IPS-15b (cell line): ENCODE results near the gene SCT.

Experiments used
- H3K27me3 ChIP-seq: one replicate; pipeline ENCODE4 v1.6.1; 2013; ENCODE audit warnings: low read length; ENCODE audit not compliant: control insufficient read depth, insufficient read depth
- H3K36me3 ChIP-seq: one replicate; pipeline ENCODE4 v1.6.1; 2013; ENCODE audit warnings: low read length; ENCODE audit not compliant: control insufficient read depth, insufficient read depth
- H3K4me1 ChIP-seq: one replicate; pipeline ENCODE4 v1.6.1; 2013; ENCODE audit warnings: mild to moderate bottlenecking, low read length; ENCODE audit not compliant: control insufficient read depth, insufficient read depth
- H3K4me3 ChIP-seq: one replicate; pipeline ENCODE4 v1.5.1; 2013; ENCODE audit warnings: low read depth, low read length
- H3K9ac ChIP-seq: one replicate; pipeline ENCODE4 v1.6.1; 2013; ENCODE audit warnings: low read depth, mild to moderate bottlenecking, low read length
- H3K9me3 ChIP-seq: one replicate; pipeline ENCODE4 v1.6.1; 2013; ENCODE audit warnings: mild to moderate bottlenecking, low read length; ENCODE audit not compliant: control insufficient read depth, insufficient read depth

SCT gene

DNA sequence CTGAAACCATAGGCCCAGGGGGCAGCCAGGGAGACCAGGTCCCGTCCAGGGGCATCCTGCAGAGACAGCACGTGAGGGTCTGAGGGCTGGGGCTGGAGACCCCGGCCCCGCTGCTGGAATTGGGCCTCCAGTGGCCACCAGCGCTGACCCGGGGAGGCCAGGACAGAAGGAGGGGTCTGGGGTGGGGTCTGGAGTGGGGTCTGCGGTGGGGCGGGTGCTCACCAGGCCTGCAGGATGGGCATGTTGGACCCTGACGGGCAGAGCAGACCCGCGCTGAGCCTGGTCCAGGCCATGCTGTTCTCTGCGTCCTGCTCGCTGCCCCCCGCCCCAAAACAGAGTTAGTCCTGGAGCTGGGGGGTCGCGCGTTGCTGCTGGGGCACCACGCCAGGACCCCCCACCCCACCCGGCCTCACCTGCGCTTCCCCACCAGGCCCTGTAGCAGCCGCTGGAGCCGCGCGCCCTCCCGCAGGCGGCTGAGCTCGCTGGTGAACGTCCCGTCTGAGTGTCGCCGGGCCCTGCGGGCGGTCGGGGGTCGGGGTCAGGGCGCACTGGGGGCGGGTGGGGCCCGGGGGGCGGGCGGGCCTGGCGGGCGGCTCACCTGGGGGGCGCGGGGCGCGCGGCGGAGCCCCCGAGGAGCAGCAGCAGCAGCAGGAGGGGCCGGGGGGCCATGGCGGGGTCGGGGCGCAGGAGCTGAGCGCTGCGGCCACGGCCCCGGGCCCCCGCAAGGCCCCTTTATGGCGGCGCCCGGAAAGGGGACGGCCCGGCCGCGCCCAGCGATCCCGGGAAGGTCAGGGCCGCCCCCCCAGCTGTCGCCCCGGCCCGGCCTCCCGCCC lies at the start of gene SCT:
Gene SCT (minus strand): TSS at position 707 of the 833 bp plus-strand sequence. CDS start 38 bp downstream, at position 669.
- Histone ChIP-seq H3K4me3 (no peak within 1 kb of the TSS), H3K4me1 (no peaks in the 10 kb centered on the region), H3K9me3 (no peaks in the 10 kb centered on the region), H3K36me3 (no peaks in the 10 kb centered on the region), H3K27me3 (no peaks in the 10 kb centered on the region), H3K9ac (no peak within 1 kb of the TSS)

DNA sequence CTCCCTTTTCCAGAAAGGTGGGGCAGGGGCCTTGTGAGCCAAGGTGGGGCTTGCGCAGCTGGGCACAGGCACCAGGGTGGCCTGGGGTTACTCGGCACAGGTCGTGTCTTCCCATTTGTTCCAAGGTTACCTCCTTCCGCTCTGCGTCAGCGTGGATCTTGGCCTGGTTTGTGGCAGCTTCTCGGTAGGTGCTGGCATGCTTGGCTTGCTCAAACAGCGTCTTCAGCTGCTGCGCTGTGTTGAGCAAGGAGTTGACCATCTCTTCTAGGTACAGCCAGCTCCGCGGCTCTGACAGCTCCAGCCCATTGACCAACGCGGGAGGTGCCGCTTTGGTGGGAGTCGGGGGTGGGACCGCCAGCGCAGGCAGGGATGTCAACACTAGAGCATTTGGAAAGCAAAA lies 47.4 kb upstream of the SCT start:
- peaks cover 16% of the 10 kb centered on the region for H3K36me3 ChIP-seq
- no peaks in the 10 kb centered on the region for H3K9me3 ChIP-seq
- no peaks in the 10 kb centered on the region for H3K27me3 ChIP-seq
- H3K9ac ChIP-seq: no peak overlapping the region
- no peaks in the 10 kb centered on the region for H3K4me1 ChIP-seq
- H3K4me3 ChIP-seq: no peak overlapping the region

GRCh38 chr11:673866-674265 lies 46.9 kb upstream of the SCT start:
- peaks cover 15% of the 10 kb centered on the region for H3K36me3 ChIP-seq
- no peaks in the 10 kb centered on the region for H3K9me3 ChIP-seq
- H3K4me1 ChIP-seq: no peaks in the 10 kb centered on the region
- H3K4me3 ChIP-seq: no peak overlapping the region
- no peaks in the 10 kb centered on the region for H3K27me3 ChIP-seq
- no peak overlapping the region for H3K9ac ChIP-seq

DNA sequence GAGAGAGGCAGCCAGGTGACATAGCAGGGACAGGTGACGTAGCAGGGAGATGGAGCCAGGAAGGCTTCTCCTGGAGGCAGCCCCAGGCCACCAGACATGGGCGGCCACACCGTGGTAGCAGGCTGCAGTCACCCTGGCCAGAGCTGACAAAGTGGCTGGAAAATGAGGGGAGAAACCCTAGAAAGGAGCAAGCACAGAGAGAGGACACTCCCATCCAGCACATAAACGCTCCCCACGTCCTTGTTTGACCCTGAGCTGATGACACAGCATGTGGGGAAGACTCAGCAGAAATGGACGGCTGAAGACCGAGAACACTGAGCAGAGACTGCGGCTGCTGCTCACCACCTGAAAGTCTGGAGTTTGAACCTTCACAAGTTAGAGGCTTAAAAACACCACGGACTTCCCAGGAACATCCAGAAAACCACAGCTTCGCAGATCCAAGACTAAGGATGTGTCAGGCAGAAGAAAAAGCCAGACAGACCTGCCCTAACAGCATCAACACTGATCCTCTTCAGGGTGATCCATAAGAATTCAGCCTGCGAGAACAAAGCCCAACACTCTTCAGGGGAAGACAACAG lies 38.8 kb upstream of the SCT start:
- no peak overlapping the region for H3K4me3 ChIP-seq
- H3K9ac ChIP-seq: no peak overlapping the region
- H3K9me3 ChIP-seq: no peaks in the 10 kb centered on the region
- no peaks in the 10 kb centered on the region for H3K27me3 ChIP-seq
- H3K36me3 ChIP-seq: peaks cover 4% of the 10 kb centered on the region
- H3K4me1 ChIP-seq: no peaks in the 10 kb centered on the region

- Histone ChIP-seq H3K27me3 (no peaks in the 10 kb centered on the region), H3K4me1 (no peaks in the 10 kb centered on the region), H3K36me3 (peaks cover 4% of the 10 kb centered on the region), H3K9me3 (no peaks in the 10 kb centered on the region), H3K9ac (no peak overlapping the region), H3K4me3 (no peak overlapping the region)
Observed at GRCh38 chr11:665062-665703, 38.2 kb upstream of the SCT start.

DNA sequence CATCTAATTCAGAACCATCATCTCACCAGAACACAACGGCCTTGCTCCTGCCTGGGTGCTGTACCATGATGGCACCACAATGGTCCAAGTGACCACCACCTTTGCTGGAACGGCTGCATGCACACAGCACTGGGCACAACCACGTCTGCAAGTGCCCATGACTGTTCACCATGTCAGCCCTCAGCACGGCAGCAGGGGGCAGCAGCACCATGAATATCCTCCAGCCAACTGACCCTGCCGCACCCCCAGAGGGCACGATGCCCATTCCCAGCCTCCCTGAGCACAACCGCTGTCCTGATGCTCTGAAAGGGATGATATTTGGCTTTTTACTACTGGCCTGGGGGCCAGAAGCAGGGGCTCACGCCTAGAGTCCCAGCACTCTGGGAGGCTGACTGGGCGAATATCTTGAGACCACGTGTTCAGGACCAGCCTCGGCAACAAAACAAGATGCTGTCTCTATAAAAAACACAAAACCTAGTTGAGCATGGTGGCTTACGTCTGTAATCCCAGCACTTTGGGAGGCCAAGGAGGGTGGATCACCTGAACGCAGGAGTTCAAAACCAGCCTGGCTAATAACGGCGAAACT lies 35.8 kb upstream of the SCT start:
- H3K9me3 ChIP-seq: no peaks in the 10 kb centered on the region
- no peaks in the 10 kb centered on the region for H3K27me3 ChIP-seq
- peaks cover 10% of the 10 kb centered on the region for H3K36me3 ChIP-seq
- H3K4me3 ChIP-seq: no peak overlapping the region
- no peaks in the 10 kb centered on the region for H3K4me1 ChIP-seq
- no peak overlapping the region for H3K9ac ChIP-seq

GRCh38 chr11:660681-661444 lies 33.9 kb upstream of the SCT start:
- Histone ChIP-seq H3K9me3 (no peaks in the 10 kb centered on the region), H3K36me3 (peaks cover 12% of the 10 kb centered on the region), H3K27me3 (no peaks in the 10 kb centered on the region), H3K4me1 (no peaks in the 10 kb centered on the region), H3K9ac (no peak overlapping the region), H3K4me3 (no peak overlapping the region)

DNA sequence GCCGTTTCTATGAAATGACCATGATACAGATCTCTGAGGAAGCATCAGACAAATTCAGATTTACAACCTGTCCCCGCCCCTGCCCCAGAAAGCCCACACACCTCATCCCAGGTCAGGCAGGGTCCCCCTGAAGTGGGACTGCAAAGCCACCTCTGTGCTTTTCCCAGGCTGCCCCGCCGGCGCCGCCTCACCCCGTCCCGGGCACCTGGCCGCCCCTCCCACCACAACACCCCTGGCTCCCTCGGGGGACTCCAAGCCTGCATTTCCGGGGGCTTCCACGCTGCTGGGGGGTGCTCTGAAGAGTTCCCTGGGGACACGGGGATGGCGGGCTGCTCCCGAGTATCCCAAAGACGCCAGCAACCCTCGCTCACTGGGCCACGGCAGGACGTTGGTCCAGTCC lies 33.3 kb upstream of the SCT start:
- Histone ChIP-seq H3K9ac (no peak overlapping the region), H3K4me3 (no peak overlapping the region), H3K27me3 (no peaks in the 10 kb centered on the region), H3K4me1 (no peaks in the 10 kb centered on the region), H3K9me3 (no peaks in the 10 kb centered on the region), H3K36me3 (peaks cover 12% of the 10 kb centered on the region)

- Histone ChIP-seq H3K4me3 (no peak overlapping the region), H3K9ac (no peak overlapping the region), H3K36me3 (peaks cover 12% of the 10 kb centered on the region), H3K27me3 (no peaks in the 10 kb centered on the region), H3K9me3 (no peaks in the 10 kb centered on the region), H3K4me1 (no peaks in the 10 kb centered on the region)
Observed at GRCh38 chr11:659532-660085, 32.6 kb upstream of the SCT start.

- Histone ChIP-seq H3K9ac (no peak overlapping the region), H3K4me1 (no peaks in the 10 kb centered on the region), H3K9me3 (no peaks in the 10 kb centered on the region), H3K4me3 (no peak overlapping the region), H3K27me3 (no peaks in the 10 kb centered on the region), H3K36me3 (peaks cover 16% of the 10 kb centered on the region)
Observed at GRCh38 chr11:657691-658126, 30.7 kb upstream of the SCT start.

DNA sequence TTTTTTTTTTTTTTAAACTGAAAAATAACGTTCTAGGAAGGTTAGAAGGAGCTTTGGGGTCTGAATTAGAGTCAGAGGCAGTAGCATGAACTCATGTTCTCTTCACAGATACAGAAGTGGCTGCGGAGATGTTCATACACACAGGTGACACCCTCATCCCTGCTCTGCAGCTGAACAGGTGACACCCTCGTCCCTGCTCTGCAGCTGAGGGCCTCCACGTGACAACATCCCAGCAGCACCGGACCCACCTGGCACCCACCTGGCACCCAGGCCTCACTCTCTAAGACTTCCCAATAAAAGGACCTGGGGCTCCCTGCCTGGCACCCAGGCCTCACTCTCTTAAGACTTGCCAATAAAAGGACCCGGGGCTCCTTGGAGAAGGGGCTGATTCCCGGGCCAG lies 29.9 kb upstream of the SCT start:
- H3K4me1 ChIP-seq: no peaks in the 10 kb centered on the region
- no peak overlapping the region for H3K4me3 ChIP-seq
- H3K36me3 ChIP-seq: peaks cover 13% of the 10 kb centered on the region
- no peaks in the 10 kb centered on the region for H3K9me3 ChIP-seq
- no peak overlapping the region for H3K9ac ChIP-seq
- H3K27me3 ChIP-seq: no peaks in the 10 kb centered on the region
